GM08714 (cell line): ENCODE data around the gene OR1K1.
"Not testable (repeated sequence)": the region's sequence is repeated elsewhere in the genome, so short reads cannot be mapped to it uniquely, and the experiment has no call there.

Source experiments
- H3K4me3 ChIP-seq: fragments of 200-500 bp; sonication (Bioruptor generic); 2 replicates; pipeline ENCODE4 v1.5.1; 2014; ENCODE audit warnings: mild to moderate bottlenecking, low read length, inconsistent platforms
- ZNF274 ChIP-seq: IDR thresholded peaks from 2 replicates; pipeline ENCODE4 v1.6.1; 2012; ENCODE audit warnings: mild to moderate bottlenecking, low read depth, low read length

OR1K1 gene

DNA sequence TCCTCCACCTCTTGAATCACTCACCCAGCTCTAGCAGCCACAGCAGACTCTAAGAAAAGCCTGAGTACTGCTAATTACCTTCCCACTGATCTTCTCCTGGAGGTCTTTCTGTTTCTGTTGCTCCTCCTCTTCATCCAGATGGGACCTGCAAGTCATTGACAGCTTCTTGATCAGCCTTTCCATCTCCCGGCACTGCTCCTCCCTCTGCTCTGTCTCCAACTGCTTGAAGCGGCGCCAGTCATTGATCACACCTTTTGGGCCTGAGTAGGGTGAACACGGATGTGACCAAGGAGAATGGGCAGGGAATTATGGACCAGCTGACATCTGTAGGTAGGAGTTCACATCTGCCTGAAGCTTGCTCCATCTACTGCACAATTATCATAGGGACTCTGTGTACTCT, 23.0 kb downstream of the OR1K1 start:
- no peak for TF ChIP-seq ZNF274
- no peak overlapping the region for H3K4me3 ChIP-seq

DNA sequence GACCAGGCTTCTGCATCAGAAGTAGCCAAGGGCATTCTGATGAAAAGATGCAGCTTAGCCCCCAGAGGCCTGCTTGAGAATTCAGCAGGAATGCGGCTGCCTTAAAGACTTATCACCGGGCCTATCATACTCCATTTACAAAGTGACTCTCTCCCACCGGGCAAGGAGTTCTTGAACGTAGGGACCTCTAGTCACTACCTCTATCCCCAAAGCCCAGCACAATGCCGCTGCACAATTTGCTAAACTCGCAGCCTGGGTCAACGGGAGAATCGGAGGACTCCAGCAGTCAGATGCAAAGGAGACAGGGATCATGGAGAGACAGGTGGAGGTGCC, 27.8 kb downstream of the OR1K1 start:
- peak overlapping the region; percentile 85 for H3K4me3 ChIP-seq
- no peak for TF ChIP-seq ZNF274

GRCh38 chr9:122828965-122829284, 29.0 kb downstream of the OR1K1 start:
- H3K4me3 ChIP-seq = peak overlapping the region; percentile 85; the same call in 1 of the 2 replicates

GRCh38 chr9:122832194-122832593, 32.3 kb downstream of the OR1K1 start:
- H3K4me3 ChIP-seq = no peak overlapping the region
- no peak for TF ChIP-seq ZNF274

DNA sequence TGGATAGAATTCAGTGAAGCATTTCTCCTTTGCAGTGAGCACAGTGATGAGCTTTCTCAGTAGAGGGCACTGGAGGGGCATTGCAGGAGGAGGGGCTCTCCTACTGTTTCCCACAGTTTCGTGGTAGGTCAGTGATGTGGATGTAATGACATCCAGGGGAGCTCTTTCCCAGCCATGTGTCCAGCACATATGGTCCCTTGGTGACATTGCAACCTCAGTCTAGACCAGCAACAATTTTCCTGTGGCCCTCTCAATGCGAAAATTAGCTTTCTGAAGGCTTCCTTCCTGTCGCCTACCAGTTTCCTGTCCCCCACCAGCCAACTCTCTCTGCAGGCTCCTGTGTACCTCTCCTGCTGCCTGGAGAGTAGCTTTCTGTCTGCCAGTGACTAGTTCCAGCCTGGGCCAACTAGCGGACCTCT, 35.4 kb downstream of the OR1K1 start:
- no peak overlapping the region; the same call in 1 of the 2 replicates for H3K4me3 ChIP-seq
- no peak for TF ChIP-seq ZNF274

DNA sequence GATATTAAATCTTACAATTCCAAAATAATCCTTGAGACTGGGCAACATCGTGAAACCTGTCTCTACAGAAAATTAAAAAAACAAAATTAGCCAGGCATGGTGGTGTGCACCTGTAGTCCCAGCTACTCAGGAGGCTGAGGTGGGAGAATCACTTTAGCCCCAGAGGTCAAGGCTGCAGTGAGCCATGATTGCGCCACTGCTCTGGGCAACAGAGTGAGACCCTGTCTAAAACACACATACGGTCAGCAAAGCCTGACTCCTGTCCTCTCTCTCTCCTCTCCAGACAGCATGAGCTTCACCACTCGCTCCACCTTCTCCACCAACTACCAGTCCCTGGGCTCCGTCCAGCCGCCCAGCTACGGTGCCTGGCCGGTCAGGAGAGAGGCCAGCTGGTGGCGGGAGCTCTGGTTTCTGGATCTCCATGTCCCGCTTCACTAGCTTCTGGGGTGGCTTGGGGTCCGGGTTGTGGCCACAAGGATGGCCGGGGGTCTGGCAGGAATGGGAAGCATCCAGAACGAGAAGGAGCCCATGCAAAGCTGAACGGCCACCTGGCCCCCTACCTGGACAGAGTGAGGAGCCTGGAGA, 37.4 kb downstream of the OR1K1 start:
- no peak for TF ChIP-seq ZNF274
- H3K4me3 ChIP-seq = no peak overlapping the region

DNA sequence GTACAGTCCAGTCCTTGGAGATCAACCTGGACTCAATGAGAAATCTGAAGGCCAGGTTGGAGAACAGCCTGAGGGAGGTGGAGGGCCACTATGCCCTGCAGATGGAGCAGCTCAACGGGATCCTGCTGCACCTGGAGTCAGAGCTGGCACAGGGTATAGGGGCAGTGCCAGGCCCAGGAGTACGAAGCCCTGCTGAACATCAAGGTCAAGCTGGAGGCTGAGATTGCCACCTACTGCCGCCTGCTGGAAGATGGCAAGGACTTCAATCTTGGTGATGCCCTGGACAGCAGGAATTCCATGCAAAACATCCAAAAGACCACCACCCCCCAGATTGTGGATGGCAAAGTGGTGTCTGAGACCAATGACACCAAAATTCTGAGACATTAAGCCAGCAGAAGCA, 38.5 kb downstream of the OR1K1 start:
- H3K4me3 ChIP-seq = not testable (repeated sequence)

DNA sequence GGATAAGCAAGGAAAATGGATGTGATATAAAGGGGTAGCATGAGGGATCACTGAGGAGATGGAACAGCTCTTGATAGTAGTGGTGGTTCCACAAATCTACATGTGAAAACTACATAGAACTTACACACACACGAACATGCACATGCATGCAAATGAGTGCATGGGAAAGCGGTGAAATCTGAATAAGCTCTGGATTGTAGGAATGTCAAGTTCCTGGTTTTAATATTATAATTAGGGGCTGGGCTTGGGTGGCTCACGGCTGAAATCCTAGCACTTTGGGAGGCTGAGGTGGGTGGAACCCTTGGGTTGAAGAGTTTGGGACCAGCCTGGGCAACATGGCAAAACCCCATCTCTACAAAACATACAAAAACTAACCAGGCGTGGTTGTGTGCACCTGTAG, 41.6 kb downstream of the OR1K1 start:
- no peak for TF ChIP-seq ZNF274
- no peak overlapping the region for H3K4me3 ChIP-seq

GRCh38 chr9:122844137-122844536, 44.2 kb downstream of the OR1K1 start:
- no peak overlapping the region for H3K4me3 ChIP-seq
- no peak for TF ChIP-seq ZNF274

DNA sequence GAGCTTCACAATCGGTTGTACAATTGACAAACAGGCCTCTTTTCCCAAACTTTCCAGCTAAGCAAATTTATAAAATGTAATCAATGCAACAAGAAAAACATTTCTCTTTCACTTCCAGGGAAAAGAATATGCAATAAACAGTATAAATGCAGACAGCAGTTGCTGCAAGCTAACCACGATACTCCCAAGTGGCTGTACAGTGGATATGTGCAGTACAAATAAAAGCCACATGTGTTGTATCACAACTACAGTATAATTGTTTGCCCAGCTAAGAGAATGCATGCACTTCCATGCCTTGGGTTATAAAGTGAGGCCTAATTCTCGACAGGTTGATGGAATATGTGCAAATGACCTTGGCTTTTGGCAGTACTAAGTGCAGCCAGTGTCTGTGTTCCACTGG, 45.2 kb downstream of the OR1K1 start:
- H3K4me3 ChIP-seq = no peak overlapping the region
- no peak for TF ChIP-seq ZNF274

- no peak for TF ChIP-seq ZNF274
- H3K4me3 ChIP-seq = no peak overlapping the region
These were observed 46.5 kb downstream of the OR1K1 start for GRCh38 chr9:122846371-122846940.

DNA sequence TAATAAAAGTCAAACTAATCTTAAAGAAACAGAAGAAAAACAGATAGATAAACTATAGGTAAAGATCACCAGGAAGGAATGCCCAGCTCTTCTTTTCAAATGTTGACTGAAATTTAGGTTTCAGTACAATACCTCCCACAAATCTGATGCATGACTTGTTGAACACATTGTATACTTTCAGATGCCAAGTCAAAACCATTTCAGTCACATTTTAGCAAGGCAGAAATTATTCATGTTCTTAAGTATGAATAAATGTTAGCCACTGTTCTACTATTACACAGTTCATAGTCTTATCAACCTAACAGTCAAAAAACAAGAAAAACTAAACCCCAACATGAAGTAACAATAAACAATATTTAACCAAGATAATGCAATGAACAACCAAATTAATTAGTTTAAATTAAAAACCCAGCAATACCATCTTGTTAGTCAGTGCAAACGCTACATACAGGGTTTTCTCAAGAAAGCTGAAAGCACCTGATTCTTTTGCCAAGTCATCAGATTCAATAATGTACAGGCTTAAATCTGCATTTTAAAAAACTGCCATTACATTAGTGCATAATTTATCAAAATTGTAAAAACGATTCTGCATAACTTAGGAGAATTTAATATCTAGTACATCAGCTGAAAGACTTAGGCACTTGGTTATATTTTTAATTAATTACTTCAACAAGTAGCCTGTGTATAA, 48.5 kb downstream of the OR1K1 start:
- no peak for TF ChIP-seq ZNF274
- H3K4me3 ChIP-seq = no peak overlapping the region
